ENCODE results near the gene C1orf198.

C1orf198 gene

GRCh38 chr1:230807561-230808280 lies 60.6 kb downstream of the C1orf198 start:
- no peak for DNase-seq (ENCODE audit: low read depth)
- no peak for TF ChIP-seq CTCF (IDR thresholded peaks at IDR 0.05; ENCODE audit: control insufficient read depth, extremely low read depth, insufficient read depth)
- H3K4me3 ChIP-seq (ENCODE audit: low read depth, low read length): no peak overlapping the region

GRCh38 chr1:230807029-230807428 lies 61.3 kb downstream of the C1orf198 start:
- DNase-seq (ENCODE audit: low read depth): no peak
- no peak for TF ChIP-seq CTCF (IDR thresholded peaks at IDR 0.05; ENCODE audit: control insufficient read depth, extremely low read depth, insufficient read depth)
- H3K4me3 ChIP-seq (ENCODE audit: low read depth, low read length): no peak overlapping the region

GRCh38 chr1:230806552-230806951 lies 61.8 kb downstream of the C1orf198 start:
- TF ChIP-seq CTCF (IDR thresholded peaks at IDR 0.05; ENCODE audit: control insufficient read depth, extremely low read depth, insufficient read depth): no peak
- DNase-seq (ENCODE audit: low read depth): no peak
- H3K4me3 ChIP-seq (ENCODE audit: low read depth, low read length): no peak overlapping the region

GRCh38 chr1:230804396-230804795 lies 63.9 kb downstream of the C1orf198 start:
- no peak overlapping the region for H3K4me3 ChIP-seq (ENCODE audit: low read depth, low read length)
- DNase-seq (ENCODE audit: low read depth): no peak
- TF ChIP-seq CTCF (IDR thresholded peaks at IDR 0.05; ENCODE audit: control insufficient read depth, extremely low read depth, insufficient read depth): no peak

GRCh38 chr1:230800891-230801840 lies 67.2 kb downstream of the C1orf198 start:
- H3K4me3 ChIP-seq (ENCODE audit: low read depth, low read length): no peak overlapping the region
- DNase-seq (ENCODE audit: low read depth): no peak
- no peak for TF ChIP-seq CTCF (IDR thresholded peaks at IDR 0.05; ENCODE audit: control insufficient read depth, extremely low read depth, insufficient read depth)

- no peak for DNase-seq (ENCODE audit: low read depth)
- H3K4me3 ChIP-seq (ENCODE audit: low read depth, low read length): no peak overlapping the region
- no peak for TF ChIP-seq CTCF (IDR thresholded peaks at IDR 0.05; ENCODE audit: control insufficient read depth, extremely low read depth, insufficient read depth)
Observed at GRCh38 chr1:230798491-230798890, 69.8 kb downstream of the C1orf198 start.
